GM21576 (cell line): ENCODE measurements around the gene MARK3.
A peak's percentile ranks its signal among the peaks of the same experiment; 100 is the strongest.

Source experiments
- ATAC-seq: cut with Tn5 transposase; IDR thresholded peaks from one replicate; pipeline ENCODE4 v1.9.1; 2021; ENCODE audit warnings: mild to moderate bottlenecking, moderate library complexity; ENCODE audit not compliant: unreplicated experiment

Gene MARK3

DNA sequence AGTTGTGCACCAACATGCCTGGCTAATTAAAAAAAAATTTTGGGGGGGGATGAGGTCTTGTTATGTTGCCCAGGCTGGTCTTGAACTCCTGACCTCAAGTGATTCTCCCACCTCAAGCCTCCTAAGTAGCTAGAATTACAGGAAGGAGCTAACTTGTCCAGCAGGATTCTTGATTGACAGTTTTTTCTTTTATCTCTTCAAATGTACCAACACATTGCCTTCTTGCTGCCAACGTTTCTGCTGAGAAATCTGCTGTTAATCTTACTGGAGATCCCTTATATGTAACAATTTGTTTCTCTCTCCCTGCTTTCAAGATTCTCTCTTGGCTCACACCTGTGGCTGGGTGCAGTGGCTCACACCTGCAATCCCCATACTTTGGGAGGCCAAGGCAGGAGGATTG, 22.4 kb upstream of the MARK3 start:
- no peak for ATAC-seq

DNA sequence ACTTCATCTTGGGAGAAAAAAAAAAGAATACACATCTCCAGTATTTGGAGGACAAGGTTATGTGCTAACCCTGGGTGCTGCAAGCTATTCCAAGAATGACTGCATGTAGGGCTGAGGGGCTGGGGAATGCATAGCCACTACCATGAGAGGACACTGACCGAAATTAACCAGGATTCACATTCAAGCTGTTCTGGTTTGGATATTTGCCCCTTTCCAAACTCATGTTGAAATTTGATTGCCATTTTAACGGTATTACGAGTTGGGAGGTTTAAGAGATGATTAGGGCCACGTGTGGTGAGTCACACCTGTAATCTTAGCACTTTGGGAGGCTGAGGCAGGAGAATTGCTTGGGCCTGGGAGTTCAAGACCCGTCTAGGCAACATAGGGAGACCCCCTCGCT, 18.5 kb upstream of the MARK3 start:
- no peak for ATAC-seq

DNA sequence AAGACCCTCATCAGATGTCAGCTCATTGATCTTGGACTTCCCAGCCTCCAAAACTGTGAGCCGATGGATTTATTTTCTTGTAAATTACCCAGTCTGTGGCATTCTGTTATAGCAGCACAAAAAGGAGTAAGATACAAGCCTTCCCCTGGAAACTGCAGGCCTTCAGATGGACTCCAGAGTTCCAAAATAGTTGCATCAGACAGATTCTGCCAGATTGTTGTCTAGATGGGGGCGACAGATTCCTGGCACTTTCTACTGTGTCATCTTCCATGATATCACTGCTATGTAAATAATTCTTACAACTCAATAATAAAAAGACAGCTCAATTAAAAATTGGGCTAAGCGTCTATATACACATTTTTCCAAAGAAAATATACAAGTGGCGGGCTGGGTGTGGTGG, 17.2 kb upstream of the MARK3 start:
- ATAC-seq: no peak

DNA sequence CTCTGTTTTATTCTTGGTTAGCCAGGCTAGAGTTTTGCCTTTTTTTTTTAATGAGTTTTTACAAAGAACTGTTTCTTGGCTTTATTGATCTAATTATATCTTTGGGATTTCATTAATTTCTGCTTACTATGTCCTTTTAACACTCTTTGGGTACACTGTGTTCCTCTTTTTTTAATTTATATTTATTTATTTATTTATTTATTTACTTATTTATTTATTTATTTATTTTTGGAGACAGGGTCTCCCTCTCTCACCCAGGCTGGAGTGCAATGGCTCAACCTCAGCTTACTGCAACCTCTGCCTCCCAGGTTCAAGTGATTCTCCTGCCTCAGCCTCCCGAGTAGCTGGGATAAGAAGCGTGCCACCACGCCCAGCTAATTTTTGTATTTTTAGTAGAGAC, 15.1 kb upstream of the MARK3 start:
- ATAC-seq: no peak

DNA sequence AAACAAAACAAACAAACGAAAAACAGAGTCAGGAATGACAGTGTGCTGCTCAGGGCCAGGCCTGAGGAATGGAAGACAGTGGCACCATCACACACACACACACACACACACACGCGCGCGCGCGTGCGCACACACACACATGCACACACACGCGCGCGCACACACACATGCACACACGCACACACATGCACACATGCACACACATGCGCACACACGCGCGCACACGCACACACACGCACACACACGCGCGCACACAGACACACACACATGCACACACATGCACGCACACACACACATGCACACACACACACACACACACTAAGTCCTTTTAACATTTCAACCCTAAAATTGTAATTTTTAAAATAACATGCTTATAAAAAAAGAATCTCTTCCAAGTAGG, 13.2 kb upstream of the MARK3 start:
- ATAC-seq: no peak

DNA sequence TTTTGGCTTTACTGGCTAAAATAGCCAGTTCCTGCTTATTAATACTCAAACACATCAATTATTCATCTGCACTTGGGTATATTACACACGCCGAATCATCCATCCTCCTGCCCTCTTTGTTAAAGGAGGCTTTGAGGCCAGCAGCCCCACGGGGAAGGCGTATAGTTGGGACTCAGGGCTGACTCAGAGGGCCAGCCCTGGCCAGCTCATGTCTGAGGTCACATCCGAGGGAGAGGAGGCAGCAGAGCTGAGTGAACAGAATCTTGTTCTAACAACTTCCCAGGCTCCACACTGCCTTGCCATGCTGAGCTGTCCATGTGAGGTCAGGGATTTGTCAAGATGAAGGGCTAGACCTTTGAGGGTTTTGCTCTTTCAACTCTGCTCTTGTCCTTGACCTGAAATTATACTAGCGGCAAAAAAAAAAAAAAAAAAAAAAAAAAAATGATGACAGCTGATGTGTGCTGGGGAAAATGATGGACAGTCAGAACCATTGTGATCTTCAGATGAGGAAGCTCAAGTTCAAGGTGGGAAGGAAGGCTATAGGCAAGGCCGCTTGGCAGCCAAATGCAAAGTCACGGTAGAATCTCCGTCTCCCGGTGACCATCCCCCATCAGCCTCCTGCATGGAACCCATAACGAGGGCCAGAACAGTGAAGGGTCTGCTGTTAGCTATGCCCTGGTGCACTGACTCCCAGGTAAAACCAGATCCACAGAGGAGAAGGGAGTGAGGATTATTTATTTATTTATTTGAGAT, 12.5 kb upstream of the MARK3 start:
- ATAC-seq: no peak

DNA sequence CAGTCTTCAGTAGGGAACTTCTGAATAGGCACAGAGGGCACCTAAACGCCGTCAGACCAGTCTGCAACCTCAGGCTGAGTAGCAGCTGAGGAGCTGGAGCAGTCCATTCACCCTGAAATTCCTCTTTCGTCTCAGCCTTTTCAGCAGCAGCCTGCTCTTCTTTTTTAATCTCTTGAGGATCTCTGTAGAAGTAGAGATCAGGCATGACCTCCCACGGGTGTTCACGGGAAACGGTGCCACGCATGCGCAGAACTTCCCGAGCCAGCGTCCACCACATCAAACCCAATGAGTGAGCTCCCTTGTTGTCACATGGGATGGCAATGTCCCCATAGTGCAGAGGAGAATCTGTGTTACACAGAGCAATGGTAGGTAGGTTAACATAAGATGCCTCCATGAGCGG, 11.1 kb upstream of the MARK3 start:
- no peak for ATAC-seq

DNA sequence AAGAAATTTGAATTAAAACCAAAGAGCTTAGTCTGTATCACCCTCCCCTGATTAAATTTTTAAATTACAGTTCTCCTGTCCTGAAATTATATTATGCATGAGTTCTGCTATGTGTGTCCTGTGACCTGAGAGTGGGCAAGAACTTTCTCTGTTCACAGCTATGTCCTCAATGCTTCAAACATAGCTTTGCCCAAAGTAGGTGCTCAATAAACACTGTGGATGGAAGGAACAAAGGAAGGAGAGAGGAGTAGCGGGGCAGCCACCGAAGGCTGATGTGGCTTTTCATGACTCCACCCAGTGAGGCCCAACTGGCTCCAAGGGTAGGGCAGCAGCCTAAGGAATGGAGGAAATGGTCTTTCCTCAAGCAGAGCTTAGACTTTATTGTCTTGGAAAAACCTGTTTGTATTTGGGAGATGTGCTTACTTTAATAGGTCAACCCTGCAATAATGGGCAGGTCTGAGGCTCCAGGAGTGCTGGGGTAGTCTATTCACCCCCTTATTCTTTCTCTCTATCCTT, 7.6 kb upstream of the MARK3 start:
- no peak for ATAC-seq

DNA sequence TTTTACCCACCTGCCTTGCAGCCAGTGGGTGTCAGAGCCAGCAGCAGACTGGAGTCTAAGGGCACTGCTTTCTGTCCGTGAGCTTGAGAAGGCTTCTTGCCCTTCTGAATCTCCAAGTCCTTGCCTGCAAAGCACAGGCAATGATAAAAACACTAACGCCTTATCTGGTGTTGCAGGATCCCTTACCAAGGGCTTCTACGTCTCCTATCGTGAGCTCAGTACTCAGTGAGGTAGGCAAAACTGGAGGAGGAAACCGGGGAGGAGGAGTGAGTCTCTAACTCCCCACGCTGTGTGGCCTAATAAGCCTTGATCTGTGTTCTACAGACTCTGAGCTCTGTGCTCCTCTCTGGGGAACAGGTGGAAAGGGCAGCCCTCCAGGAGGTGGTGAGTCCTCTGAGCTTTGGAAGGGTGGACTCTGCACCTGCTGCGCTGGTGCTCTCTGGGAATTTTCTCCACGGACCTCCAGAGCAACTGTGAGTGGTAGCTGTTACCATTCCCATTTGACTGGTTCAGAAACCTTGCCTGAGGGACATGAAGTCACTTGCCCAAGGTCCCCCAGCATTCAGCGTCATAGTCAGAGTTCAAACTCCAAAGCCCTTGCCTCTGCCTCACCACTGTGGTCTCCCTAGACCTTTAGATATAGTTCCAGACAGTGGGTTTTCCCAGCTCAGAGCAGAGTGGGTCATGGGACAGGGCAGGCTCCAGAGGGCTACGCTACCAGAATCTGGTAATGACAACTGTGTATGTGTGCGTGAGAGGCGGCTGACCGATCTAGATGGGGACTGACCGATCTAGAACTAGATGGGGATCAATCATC, 7.0 kb upstream of the MARK3 start:
- no peak for ATAC-seq

DNA sequence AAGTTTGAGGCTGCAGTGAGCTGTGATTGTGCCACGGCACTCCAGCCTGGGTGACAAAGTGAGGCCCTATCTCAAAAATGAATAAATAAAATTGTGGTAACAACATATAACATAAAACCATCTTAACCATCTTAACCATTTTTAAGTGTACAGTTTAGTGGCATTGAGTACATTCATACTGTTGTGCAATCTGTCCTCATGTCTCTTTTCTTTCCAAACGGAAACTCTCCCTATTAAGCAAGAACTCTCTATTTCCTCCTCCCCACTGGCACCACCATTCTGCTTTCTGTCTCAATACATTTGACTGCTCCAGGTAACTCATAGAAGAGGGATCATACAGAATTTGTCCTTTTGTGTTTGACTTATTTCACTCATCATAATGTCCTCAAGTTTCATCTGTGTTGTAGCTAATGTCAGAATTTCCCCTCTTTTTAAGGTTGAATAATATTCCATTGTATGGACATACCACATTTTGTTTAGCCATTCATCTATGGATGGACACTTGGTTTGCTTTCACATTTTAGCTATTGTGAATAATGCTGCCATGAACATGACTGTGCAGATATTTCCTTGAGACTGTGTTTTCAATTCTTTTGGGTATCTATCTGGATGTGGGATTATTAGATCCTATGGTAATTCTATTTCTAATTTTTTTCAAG, 4.4 kb upstream of the MARK3 start:
- ATAC-seq: no peak

DNA sequence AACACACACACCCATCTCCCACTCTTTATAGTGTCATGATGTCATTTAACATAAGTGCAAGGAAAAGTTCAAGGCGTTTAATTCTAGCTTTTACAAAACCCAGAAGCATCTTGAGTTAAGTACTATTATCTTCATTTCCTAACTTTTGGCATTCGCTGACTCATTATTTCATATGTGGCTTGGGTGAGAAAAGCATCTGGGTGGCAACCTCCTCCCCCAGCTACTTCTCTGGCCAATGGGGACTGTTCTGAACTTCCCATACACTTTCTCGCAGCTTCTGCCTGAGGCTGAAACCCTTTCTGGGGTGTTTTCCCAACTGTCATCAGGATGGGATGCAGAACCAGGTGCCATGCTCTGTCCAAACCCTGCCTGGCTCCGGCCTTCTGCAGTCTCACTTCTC, 2.8 kb upstream of the MARK3 start:
- ATAC-seq: no peak

DNA sequence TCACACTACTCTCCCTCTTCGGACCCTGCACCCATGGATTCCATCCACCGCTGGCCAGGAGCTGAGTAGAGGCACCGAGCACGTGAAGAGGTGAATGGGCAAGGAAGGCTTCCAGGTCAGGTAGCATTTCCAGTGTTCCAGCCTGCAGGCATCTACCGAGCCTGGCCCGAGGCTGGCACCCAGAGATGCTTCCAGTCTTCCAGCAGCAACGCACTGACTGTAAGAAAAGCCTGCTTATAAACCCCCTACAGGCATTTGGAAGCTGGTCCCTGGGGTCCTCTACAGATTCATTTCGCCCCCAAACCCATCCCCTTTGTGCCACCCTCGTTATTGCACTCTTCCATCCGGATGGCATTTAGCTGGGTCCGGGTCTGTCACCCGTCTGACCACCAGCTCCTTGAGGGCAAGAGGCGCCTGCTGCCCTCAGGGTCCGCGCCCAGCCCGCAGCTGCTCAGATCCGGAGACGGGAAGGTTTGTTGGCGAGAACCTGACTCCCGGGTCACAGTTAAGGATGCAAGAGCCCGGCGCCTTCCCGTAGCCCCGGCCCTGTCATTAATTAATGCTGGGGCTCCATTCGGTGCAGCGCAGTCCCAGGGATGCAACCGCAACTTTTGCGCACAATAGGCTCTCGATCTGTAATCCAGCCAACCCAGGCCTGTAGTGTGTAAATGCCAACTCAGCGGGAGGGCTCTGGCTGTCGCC, 614 bp upstream of the MARK3 start:
- ATAC-seq: peak; percentile 4

DNA sequence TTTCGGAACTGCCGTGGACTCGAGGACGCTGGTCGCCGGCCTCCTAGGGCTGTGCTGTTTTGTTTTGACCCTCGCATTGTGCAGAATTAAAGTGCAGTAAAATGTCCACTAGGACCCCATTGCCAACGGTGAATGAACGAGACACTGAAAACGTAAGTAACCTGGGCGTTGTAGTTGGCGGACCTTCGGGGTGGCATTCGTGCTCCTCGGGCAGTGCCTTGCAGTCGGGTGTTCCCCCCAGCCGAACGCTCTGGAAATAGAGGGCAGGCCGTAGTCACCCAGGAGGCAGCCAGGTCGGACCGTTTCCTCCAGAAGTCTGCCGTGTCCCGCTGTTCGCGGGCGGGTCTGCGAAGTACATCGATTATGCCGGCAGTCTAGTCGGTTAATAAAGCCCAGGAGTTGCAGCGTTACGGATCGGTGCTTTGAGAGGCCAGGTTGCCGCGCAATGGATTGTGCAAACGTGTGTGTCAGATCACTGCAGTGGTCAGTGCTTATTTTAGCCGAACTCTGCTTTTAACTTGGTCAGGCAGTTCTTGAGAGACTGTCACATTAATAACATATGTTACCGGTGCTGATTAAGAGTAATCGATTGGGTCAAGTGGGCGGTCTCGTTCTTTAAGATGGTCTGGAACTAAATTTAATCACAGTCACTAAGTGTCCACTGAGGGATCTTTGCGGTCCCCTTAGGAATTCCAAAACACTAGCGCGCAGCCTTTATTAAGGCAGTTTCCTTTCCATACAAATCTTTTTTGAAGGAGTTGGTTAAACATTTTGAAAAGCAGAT, 906 bp downstream of the MARK3 start:
- ATAC-seq: peak; percentile 5

DNA sequence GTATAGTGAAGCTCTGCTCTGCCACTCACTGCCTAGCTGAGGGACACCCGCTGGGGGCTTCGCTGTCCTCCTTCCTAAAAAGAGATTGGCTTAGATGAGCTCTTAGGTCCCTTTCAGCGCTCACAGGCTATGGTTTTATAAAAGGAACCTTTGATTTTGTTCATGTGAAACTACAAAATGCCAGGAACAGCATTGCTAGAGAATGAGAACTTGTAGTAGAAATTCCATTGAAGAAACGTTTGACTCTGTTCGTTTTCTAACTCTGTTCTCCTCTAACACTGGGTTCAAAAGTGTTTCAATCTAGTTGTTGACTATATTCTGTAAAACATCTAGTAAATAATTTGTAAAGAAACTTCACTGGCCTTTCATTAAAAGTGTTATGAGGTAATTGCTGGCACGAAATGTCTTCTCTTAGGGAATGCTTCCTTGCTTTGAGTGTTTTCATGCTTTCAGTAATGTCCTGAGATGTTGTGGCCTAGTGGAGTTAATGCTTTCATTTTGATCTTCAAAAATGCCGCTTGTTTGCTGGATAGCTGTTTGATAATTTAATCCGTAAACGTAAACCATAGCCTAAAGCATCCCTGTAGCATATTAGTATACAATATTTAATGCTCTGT, 1.6 kb downstream of the MARK3 start:
- no peak for ATAC-seq

DNA sequence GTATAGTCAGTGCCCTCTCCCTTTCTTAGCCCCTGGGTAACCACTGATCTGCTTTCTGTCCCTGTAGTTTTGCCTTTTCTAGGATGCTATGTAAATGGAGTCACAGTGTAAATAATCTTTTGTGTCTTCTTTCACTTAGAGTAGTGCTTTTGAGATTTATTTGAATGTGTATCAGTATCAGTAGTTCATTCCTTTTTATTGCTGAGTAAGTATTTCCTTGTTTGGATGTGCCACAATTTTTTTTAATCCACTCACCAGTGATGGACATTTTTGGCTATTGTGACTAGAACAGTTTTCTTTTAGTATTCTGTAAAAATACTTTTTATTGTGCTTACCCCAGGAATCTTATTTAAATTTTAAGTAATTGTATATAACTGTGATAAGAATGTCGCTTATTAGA, 3.4 kb downstream of the MARK3 start:
- ATAC-seq: no peak

DNA sequence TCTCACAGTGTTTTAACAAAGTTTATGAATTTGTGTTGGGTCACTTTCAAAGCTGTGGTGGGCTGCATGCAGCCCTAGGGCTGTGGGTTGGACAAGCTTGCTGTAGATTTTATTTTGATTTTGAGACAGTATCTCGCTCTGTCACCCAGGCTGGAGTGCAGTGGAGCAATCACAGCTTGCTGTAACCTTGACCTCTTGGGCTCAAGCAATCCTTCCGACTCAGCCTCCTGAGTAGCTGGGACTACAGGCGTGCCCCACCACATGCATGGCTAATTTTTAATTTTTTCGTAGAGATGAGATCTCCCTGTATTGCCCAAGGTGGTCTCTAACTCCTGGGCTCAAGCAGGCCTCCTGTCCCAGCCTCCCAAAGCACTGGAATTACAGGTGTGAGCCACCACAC, 5.4 kb downstream of the MARK3 start:
- ATAC-seq: no peak

DNA sequence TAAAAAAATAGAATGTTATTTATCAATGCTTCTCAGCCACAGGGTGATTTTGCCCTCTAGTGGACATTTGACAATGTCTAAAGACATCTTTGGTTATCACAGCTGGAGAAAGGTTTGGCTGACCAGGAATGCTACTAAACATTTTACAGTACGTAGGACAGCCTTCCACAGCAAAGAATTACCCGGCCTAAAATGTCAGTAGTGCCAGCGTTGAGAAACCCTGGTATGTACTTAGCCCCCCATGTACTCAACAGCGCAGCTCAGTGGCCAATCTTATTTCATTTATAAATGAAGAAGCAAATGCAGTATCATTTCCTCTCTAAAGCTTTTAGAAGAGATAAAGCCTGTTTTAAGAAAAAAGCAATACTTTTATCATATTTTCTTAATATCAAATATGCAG, 5.8 kb downstream of the MARK3 start:
- no peak for ATAC-seq

DNA sequence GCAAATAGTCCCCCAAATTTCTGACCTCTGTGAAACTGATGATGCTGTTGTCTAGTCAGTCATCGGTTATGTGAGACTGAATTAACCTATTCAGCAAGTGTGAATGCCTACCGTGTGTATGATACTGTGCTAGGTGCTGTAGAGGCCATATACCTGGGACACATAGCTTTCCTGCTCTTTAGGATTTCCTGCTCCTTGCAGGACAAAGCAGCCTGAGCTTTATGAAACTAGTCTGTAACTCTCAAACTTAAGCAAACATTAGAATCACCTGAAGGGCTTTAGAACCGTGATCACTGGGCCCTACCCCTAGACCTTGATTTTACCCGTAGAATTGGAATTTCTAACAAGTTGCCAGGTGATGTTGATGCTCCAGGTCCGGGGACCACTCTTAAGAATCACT, 6.9 kb downstream of the MARK3 start:
- ATAC-seq: no peak

DNA sequence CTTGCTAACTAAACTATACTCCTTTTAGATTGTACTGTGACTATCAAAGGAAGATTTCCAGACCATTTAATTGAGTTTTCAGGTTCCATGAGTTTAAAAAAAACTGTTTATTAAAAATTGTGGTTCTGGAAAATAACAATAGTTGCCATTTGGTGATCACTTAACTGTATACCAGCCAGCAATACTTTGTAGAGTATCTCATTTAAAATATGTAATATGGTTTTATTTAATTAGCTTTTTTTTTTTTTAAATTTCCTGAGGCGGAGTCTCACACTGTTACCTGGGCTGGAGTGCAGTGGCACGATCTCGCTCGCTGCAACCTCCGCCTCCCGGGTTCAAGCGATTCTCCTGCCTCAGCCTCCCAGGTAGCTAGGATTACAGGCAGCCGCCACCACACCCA, 7.4 kb downstream of the MARK3 start:
- ATAC-seq: no peak

DNA sequence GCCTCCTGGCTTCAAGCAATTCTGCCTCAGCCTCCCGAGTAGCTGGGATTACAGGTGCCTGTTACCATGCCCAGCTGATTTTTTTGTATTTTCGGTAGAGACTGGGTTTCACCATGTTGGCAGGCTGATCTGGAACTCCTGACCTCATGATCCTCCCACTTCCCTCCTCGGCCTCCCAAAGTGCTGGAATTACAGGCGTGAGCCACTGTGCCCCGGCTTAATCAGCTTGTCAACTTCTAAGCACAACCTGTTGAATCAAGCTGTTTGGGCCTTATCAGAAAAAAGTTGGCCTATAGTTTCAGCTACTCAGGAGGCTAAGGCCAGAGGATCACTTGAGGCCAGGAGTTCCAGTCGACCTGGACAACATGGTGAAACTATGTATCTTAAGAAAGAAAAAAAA, 7.9 kb downstream of the MARK3 start:
- no peak for ATAC-seq
